Glutamatergic neuron (in vitro differentiated cells): ENCODE results near the gene MAGIX. TPM values are rescaled to one million over a fixed set of nuclear protein-coding genes. Genes with fewer than 3 reads are reported as not detected.
A peak's percentile ranks its signal among the peaks of the same experiment; 100 is the strongest.

ENCODE experiments used
- DNase-seq: peaks from one replicate; pipeline ENCODE4 v3.0.0; 2022
- H3K27ac Mint-ChIP-seq: one replicate; pipeline ENCODE4 v1.8.0; 2020; ENCODE audit warnings: mild to moderate bottlenecking, mixed read lengths, inconsistent platforms; ENCODE audit not compliant: unreplicated experiment
- H3K27me3 Mint-ChIP-seq: one replicate; pipeline ENCODE4 v1.8.0; 2020; ENCODE audit warnings: mild to moderate bottlenecking, moderate library complexity, mixed read lengths, inconsistent platforms; ENCODE audit not compliant: unreplicated experiment
- H3K36me3 Mint-ChIP-seq: one replicate; pipeline ENCODE4 v1.8.0; 2020; ENCODE audit warnings: mild to moderate bottlenecking, mixed read lengths, inconsistent platforms; ENCODE audit not compliant: unreplicated experiment
- H3K4me1 Mint-ChIP-seq: one replicate; pipeline ENCODE4 v1.8.0; 2020; ENCODE audit warnings: mild to moderate bottlenecking, low read depth, mixed read lengths, inconsistent platforms; ENCODE audit not compliant: unreplicated experiment
- H3K4me3 Mint-ChIP-seq: one replicate; pipeline ENCODE4 v1.8.0; 2020; ENCODE audit warnings: mild to moderate bottlenecking, mixed read lengths, inconsistent platforms; ENCODE audit not compliant: unreplicated experiment
- H3K9me3 Mint-ChIP-seq: one replicate; pipeline ENCODE4 v1.8.0; 2020; ENCODE audit warnings: mild to moderate bottlenecking, moderate library complexity, mixed read lengths, inconsistent platforms; ENCODE audit not compliant: unreplicated experiment
- CTCF ChIP-seq: fragments of 200-600 bp; sonication (generic); IDR thresholded peaks from one replicate; pipeline ENCODE4 v1.5.0; 2021; ENCODE audit not compliant: partially characterized antibody, unreplicated experiment
- long read RNA-seq: library from polyadenylated mRNA; unstranded; transcript quantifications from one replicate; pipeline ENCODE4 v2.0.0, GENCODE V29; 2020; ENCODE audit not compliant: unreplicated experiment
- total RNA-seq: library from RNA; stranded (reverse); fragmentation: NEBNext Ultra II Directional; extraction: Animal tissue kit (Norgen Biotek cat#: 25700); gene quantifications from one replicate; pipeline ENCODE4 v1.2.1, GENCODE V29; 2021; ENCODE audit not compliant: unreplicated experiment

The MAGIX gene
- total RNA-seq = 2.7 TPM
- long read RNA-seq = 0 reads

DNA sequence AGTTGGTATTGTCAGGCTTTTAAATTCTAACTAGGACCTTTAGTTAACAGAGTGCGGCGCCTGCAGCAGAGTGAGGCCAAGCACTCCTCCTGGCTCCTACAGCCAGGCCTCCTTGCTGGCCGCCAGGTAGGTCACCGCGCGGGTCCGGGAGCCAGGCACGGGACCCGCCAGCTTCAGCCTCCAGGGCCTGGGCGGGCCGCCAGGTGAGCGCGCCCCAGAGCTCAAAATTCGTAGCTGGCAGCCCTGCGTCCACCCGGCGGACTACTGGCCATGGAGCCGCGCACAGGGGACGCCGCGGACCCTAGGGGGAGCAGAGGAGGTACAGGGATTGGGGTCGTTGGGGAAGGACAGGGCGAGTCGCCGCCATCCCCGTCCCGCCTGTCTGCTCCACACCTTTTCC is at the start of gene MAGIX:
MAGIX (plus strand) TSS at position 139 of the 400 bp plus-strand sequence; CDS start at position 271, 132 bp downstream.
- H3K36me3 Mint-ChIP-seq = no peaks in the 10 kb centered on the region
- peaks cover 9% of the 10 kb centered on the region for H3K27me3 Mint-ChIP-seq
- peaks cover 5% of the 10 kb centered on the region for H3K4me1 Mint-ChIP-seq
- H3K9me3 Mint-ChIP-seq = no peaks in the 10 kb centered on the region
- DNase-seq = no peak
- H3K4me3 Mint-ChIP-seq = peak within 1 kb of the TSS; percentile 64
- TF ChIP-seq CTCF = no peak
- no peak within 1 kb of the TSS for H3K27ac Mint-ChIP-seq

DNA sequence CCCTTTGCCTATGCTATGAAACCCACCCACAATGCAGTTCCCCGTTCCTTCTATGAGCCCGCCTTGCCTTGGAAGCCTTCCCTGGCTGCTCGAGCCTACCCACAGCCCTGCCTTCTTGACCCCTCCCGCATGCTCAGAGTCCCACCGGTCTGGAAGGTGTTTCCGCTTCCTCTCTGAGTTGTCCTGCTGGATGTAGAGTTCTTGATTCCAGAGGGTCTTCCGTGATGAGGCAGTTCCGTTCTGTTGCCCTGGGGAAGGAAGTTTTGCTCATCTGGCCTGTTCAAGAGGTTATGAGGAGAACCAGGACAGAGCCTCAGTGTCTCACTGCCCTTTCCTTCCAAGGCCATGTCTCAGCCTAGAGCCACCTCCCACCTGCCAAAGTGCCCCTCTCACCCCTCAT is 46.5 kb upstream of the MAGIX start:
- DNase-seq = no peak
- TF ChIP-seq CTCF = no peak
- H3K4me3 Mint-ChIP-seq = no peak overlapping the region
- no peaks in the 10 kb centered on the region for H3K4me1 Mint-ChIP-seq
- peaks cover 2% of the 10 kb centered on the region for H3K27me3 Mint-ChIP-seq
- no peaks in the 10 kb centered on the region for H3K36me3 Mint-ChIP-seq
- peaks cover 2% of the 10 kb centered on the region for H3K9me3 Mint-ChIP-seq
- H3K27ac Mint-ChIP-seq = no peak overlapping the region

GRCh38 chrX:49116716-49117115 is 45.8 kb upstream of the MAGIX start:
- no peak for DNase-seq
- no peaks in the 10 kb centered on the region for H3K4me1 Mint-ChIP-seq
- H3K27ac Mint-ChIP-seq = no peak overlapping the region
- H3K36me3 Mint-ChIP-seq = no peaks in the 10 kb centered on the region
- no peak for TF ChIP-seq CTCF
- H3K27me3 Mint-ChIP-seq = peaks cover 2% of the 10 kb centered on the region
- H3K4me3 Mint-ChIP-seq = no peak overlapping the region
- H3K9me3 Mint-ChIP-seq = peaks cover 3% of the 10 kb centered on the region

GRCh38 chrX:49117581-49117980 is 45.0 kb upstream of the MAGIX start:
- no peaks in the 10 kb centered on the region for H3K36me3 Mint-ChIP-seq
- peaks cover 3% of the 10 kb centered on the region for H3K9me3 Mint-ChIP-seq
- no peak for DNase-seq

DNA sequence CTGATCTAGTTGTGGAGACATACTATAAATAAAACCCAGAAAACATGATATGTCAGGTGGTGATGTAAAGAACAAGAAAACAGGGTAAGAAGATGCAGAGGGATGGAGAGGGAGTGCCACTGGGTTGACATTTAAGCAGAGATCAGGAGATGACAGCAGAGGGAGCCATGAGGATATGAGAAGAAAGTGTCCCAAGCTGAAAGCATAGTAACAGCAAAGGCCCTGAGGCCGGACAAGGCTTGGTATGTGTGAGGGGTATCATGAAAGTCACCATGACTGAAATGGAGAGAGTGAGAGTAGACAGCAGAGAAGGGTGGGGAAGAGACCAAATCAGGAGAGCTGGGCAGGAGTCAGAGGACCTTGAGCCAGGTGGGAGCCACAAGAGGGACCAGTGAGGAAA is 42.5 kb upstream of the MAGIX start:
- Mint-ChIP-seq H3K36me3 (no peaks in the 10 kb centered on the region), H3K4me3 (no peak overlapping the region), H3K27me3 (peaks cover 2% of the 10 kb centered on the region), H3K27ac (no peak overlapping the region), H3K9me3 (peaks cover 3% of the 10 kb centered on the region), H3K4me1 (peaks cover 5% of the 10 kb centered on the region)
- no peak for TF ChIP-seq CTCF
- DNase-seq = no peak

More at GRCh38 chrX:49117581-49117980, 45.0 kb upstream of the MAGIX start:
- H3K4me1 Mint-ChIP-seq = no peaks in the 10 kb centered on the region
- no peak overlapping the region for H3K27ac Mint-ChIP-seq
- H3K27me3 Mint-ChIP-seq = peaks cover 2% of the 10 kb centered on the region
- H3K4me3 Mint-ChIP-seq = no peak overlapping the region
- TF ChIP-seq CTCF = no peak
